ENCODE data around the gene PAMR1.

Gene PAMR1

DNA sequence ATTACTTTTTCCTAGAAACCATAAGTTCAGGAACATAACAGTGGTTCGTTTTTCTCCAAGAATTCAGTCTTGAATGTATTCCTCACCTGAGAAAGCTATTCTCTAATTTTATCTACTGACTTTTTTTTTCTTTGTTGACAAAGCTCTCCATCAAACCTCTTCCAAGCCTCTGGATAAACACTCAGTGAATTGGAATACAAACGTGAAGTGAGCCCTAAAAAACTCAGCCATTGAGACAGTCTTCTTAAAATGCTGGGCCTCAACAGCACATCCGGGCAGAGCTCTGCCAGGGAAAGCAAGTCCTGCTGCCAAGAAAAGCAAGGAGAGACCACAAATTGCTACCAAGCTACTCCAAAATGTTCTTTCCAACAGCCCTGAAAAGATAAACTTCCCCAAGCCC lies 98.3 kb downstream of the PAMR1 start:
- in situ Hi-C loops (cut with MboI; ENCODE audit: low pct_unique_long_range_greater_than_20kb, low sequenced_read_pairs, unreplicated experiment) = no loop called here
- TF ChIP-seq, protein P1, sequence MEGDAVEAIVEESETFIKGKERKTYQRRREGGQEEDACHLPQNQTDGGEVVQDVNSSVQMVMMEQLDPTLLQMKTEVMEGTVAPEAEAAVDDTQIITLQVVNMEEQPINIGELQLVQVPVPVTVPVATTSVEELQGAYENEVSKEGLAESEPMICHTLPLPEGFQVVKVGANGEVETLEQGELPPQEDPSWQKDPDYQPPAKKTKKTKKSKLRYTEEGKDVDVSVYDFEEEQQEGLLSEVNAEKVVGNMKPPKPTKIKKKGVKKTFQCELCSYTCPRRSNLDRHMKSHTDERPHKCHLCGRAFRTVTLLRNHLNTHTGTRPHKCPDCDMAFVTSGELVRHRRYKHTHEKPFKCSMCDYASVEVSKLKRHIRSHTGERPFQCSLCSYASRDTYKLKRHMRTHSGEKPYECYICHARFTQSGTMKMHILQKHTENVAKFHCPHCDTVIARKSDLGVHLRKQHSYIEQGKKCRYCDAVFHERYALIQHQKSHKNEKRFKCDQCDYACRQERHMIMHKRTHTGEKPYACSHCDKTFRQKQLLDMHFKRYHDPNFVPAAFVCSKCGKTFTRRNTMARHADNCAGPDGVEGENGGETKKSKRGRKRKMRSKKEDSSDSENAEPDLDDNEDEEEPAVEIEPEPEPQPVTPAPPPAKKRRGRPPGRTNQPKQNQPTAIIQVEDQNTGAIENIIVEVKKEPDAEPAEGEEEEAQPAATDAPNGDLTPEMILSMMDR (IDR thresholded peaks at IDR 0.05; ENCODE audit: extremely low read depth, insufficient read depth, missing control alignments) = no peak
- no peak for DNase-seq (ENCODE audit: low spot score)

DNA sequence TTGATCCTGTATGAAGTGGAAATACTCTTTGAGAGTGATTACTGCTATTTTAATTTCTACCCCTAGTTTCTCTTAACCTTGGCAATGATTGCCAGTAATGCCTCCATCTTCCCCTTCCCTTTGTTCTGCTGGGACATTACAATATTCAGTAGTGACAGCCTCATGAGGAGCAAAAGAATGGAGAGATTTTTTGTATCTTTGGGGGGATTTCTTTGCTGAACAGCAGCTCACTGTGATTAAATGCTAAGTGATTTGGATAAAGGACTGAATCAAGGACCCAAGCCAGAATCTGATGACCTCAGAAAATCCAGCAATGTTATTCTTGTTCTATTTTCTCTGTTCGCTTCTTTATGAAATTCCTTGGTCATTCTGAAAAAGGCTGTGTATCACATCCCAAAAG lies 99.1 kb downstream of the PAMR1 start:
- TF ChIP-seq, protein P1 (IDR thresholded peaks at IDR 0.05; ENCODE audit: extremely low read depth, insufficient read depth, missing control alignments) = no peak
- no peak for DNase-seq (ENCODE audit: low spot score)
- in situ Hi-C loops (cut with MboI; ENCODE audit: low pct_unique_long_range_greater_than_20kb, low sequenced_read_pairs, unreplicated experiment) = no loop called here

DNA sequence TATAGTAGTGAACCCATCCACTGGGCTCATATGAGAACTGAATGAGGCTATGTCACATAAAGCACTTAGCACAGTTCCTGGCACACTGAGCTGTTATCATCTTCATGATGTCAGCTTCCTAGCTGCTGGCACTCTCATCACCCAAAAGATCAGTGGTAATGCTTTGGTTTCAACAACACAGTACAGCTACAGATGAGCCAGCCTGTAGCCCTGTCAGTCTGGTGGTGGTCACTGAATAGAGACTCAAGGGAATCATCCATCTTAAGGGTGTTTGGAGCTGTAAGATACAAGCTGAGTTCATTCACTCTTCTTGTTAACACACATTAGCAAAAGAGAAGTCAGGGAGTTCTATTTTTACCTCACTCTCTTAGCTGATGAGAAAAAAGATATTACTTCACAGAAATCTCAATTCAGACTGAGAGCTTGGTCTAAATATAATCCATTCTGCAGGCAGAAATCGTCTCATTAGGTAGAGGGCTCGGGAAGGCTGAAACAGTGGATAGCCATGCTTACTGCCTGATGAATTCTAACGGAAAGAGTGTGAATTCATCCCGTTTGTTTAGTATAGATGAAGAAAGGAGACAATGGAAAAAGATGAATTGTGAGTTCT lies 99.7 kb downstream of the PAMR1 start:
- DNase-seq (ENCODE audit: low spot score) = no peak
- in situ Hi-C loops (cut with MboI; ENCODE audit: low pct_unique_long_range_greater_than_20kb, low sequenced_read_pairs, unreplicated experiment) = no loop called here
- TF ChIP-seq, protein P1 (IDR thresholded peaks at IDR 0.05; ENCODE audit: extremely low read depth, insufficient read depth, missing control alignments) = no peak

DNA sequence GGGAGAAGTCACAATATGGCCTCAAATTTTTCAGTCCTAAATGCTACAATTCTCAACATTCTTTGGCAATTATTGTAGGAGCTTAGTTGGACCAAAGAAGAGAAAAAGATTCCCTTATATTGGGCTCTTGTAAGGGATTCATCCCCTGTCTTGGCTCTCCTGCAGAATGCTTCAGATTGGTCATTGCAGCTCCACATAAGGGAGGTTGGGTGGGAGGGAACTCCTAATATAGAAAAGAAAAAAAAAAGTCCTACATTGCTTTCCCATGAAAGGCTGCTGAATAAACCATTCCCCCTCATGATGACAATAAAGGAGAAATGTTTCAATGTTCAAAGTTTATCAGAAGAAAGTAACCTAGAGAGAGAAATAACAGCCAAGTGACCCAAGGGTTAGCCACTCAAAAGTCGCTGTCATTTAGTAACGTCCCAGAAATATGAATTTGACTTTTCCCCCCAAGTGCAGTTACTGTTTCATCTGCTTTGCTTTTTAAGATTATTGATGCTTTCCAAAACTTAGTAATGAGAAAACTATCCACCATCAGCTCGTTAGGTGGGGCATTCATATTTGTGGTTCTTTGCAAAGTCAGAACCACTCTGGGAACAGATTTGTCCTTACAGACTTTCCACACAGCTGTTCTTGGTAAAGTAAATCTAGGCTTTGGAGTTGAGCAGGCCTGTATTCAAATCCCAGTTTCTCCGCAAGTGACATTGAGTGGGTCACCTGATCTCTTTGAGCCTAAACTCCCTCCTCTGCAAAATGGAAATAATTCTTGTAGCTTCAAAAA lies 101.1 kb downstream of the PAMR1 start:
- in situ Hi-C loops (cut with MboI; ENCODE audit: low pct_unique_long_range_greater_than_20kb, low sequenced_read_pairs, unreplicated experiment) = no loop called here
- TF ChIP-seq, protein P1 (IDR thresholded peaks at IDR 0.05; ENCODE audit: extremely low read depth, insufficient read depth, missing control alignments) = no peak
- DNase-seq (ENCODE audit: low spot score) = no peak

DNA sequence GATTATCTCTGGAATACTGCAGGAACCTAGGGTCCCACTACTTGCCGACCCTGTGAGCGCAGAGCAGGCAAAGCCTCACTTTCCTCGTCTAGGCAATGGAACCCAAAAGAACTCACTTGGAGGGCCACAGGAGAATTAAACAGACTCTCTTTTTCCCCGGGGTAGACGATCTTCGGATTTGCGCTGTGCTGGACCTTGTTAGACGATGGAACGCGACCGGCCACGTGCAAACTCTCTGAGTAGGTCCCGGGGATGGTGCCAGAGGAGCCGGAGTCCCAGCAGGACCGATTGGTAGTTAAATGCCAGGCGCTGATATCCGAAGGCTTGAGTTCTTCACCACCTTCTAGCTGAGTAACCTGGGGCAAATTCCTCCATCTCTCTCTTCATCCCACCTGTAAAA lies 105.0 kb downstream of the PAMR1 start:
- no peak for DNase-seq (ENCODE audit: low spot score)
- in situ Hi-C loops (cut with MboI; ENCODE audit: low pct_unique_long_range_greater_than_20kb, low sequenced_read_pairs, unreplicated experiment) = no loop called here
- TF ChIP-seq, protein P1 (IDR thresholded peaks at IDR 0.05; ENCODE audit: extremely low read depth, insufficient read depth, missing control alignments) = no peak

DNA sequence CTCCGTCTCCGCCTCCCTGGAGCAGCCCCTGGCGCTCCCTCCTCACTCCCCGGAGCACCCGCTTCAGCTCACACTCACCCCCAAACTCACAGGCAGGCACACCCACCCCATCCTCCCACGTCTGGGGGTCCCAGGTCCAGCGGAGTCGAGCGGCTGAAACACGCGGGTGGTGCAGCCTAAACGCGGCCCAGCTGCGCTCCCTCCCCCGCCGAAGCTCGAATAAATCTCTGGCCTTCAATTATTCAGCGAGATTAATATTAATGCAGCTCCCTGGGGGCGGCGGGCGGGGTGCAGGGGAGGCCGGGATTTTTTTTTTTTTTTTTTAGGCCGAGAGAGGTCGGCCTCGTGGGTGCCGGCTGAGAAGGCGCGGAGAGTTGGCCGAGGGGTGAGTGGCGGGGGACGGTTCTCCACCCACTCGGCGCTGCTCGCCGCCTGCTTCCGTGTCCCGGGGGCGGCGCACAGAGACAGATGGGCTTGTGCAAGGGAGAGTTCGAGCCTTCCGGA lies 105.5 kb downstream of the PAMR1 start:
- TF ChIP-seq, protein P1 (IDR thresholded peaks at IDR 0.05; ENCODE audit: extremely low read depth, insufficient read depth, missing control alignments) = no peak

More for the DNA sequence above, 105.5 kb downstream of the PAMR1 start:
- in situ Hi-C loops (cut with MboI; ENCODE audit: low pct_unique_long_range_greater_than_20kb, low sequenced_read_pairs, unreplicated experiment) = no loop called here
- peak; percentile 15 for DNase-seq (ENCODE audit: low spot score)

Data from GM13977 (cell line).